Measurements from ENCODE around the gene PRKCA.

The PRKCA gene

DNA sequence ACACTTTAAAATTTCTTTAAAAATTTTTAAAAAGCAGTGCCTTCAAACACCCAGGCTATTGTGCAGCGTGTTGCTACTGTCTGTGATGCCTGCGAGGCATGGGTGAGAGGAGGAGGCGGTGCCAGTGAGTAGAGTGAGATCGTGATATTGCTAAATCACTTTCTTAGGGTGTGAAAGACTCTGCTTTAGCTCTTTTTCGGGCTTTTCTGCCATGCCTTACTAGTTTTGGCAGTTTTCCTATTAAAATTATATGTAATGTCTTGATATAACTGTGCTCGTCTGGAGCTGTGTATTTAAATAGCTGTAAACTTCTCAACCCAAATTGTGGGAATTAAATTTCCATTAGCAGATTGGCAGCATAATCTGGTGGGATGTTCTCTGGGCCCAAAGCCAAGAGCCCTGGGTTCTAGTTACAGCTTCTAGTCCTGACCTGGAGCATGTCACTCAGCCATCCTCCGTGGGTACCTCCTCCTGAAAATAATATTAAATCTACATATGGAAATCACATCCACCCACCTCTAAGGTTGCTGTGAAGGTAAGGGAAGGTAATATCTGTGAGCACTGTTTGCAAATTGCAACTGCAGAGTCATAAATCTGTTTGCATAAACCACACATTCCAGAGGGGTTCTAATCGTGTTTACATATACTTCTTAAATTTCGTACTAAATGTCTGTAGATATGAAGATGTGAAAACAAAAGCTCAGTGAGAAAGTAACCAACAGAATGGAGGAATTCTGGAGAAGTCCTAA lies 268.2 kb downstream of the PRKCA start:
- ATAC-seq (no peak), DNase-seq (no peak)
- H3K4me3 Mint-ChIP-seq = no peak overlapping the region
- H3K9me3 Mint-ChIP-seq = no peaks in the 10 kb centered on the region
- peaks cover 35% of the 10 kb centered on the region for H3K4me1 Mint-ChIP-seq
- no peak overlapping the region for H3K27ac Mint-ChIP-seq
- H3K27me3 Mint-ChIP-seq = no peaks in the 10 kb centered on the region

DNA sequence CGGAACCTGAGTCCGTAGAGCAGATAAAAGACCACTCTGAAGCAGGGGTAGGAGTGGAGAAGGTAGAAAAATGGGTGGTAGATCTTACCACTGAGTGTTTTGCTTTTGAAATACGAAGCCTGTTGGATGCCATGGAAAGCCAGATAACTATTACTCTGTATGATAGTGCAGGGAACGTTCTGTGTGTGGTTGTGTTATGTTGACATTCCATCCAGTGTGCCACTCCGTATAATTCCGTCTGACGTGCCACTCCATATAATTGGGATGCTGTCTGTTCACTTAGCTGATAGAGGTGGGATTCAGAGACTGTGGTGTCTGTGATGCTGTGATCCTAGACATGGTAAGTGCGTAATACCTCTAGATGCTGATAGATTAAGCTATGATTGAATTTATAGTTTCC lies 269.3 kb downstream of the PRKCA start:
- no peaks in the 10 kb centered on the region for H3K9me3 Mint-ChIP-seq
- H3K4me1 Mint-ChIP-seq = peaks cover 26% of the 10 kb centered on the region
- no peak for DNase-seq
- no peak for ATAC-seq
- H3K4me3 Mint-ChIP-seq = no peak overlapping the region
- no peaks in the 10 kb centered on the region for H3K27me3 Mint-ChIP-seq
- H3K27ac Mint-ChIP-seq = peak overlapping the region in 1 of 2 donors; percentile 42

- ATAC-seq = no peak
- Mint-ChIP-seq H3K9me3 (no peaks in the 10 kb centered on the region), H3K27me3 (no peaks in the 10 kb centered on the region), H3K4me1 (peaks cover 23% of the 10 kb centered on the region), H3K4me3 (no peak overlapping the region), H3K27ac (no peak overlapping the region)
- DNase-seq = no peak
Observed at GRCh38 chr17:66573078-66573477, 270.7 kb downstream of the PRKCA start.

DNA sequence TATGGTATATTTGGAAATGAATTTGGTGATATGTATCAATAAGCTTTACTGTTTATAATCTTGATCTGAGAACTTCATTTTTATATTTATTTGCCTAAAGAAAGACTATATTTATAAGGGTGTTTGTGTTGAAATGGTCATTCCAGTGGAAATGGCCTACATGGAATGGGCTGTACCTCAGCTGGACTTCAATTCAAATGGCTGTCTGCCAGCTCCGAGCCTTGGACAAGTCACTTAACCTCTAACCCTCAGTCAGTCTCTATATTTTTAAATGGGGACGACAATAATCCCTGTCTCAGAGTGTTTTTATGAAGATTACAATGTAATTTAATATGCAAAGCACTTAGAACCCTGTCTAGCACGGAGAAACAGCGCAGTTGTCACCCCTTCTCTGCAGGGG lies 271.7 kb downstream of the PRKCA start:
- H3K9me3 Mint-ChIP-seq = peaks cover 0 to 4% of the 10 kb centered on the region in 2 donors
- H3K27ac Mint-ChIP-seq = no peak overlapping the region

DNA sequence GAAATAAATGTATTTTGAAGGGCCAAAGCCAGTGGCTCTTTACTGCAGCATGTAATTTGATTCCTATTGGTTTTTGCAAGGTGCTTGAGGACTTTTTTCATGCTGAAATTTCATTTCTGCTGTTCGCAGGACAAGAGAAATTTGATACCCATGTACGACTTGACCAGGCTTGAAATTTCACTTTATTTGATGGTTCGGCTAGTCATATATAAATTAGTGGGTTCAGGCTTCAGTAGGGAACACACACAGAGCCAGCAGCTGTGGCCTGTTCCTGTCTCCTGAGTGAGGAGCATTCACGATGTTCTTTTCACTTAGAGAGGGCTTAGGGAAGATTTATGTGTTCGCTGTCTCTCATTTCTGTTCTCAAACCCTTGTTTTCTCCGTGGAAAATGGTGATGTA lies 274.1 kb downstream of the PRKCA start:
- DNase-seq = no peak
- ATAC-seq = no peak
- H3K9me3 Mint-ChIP-seq = peaks cover 0 to 10% of the 10 kb centered on the region in 2 donors
- H3K27ac Mint-ChIP-seq = peak overlapping the region in 1 of 2 donors; percentile 34
- H3K4me3 Mint-ChIP-seq = no peak overlapping the region
- no peaks in the 10 kb centered on the region for H3K27me3 Mint-ChIP-seq
- H3K4me1 Mint-ChIP-seq = peaks cover 33% of the 10 kb centered on the region

More for the DNA sequence above, 271.7 kb downstream of the PRKCA start:
- Mint-ChIP-seq H3K4me1 (peaks cover 29% of the 10 kb centered on the region), H3K27me3 (no peaks in the 10 kb centered on the region), H3K4me3 (no peak overlapping the region)
- ATAC-seq = no peak
- DNase-seq = no peak

DNA sequence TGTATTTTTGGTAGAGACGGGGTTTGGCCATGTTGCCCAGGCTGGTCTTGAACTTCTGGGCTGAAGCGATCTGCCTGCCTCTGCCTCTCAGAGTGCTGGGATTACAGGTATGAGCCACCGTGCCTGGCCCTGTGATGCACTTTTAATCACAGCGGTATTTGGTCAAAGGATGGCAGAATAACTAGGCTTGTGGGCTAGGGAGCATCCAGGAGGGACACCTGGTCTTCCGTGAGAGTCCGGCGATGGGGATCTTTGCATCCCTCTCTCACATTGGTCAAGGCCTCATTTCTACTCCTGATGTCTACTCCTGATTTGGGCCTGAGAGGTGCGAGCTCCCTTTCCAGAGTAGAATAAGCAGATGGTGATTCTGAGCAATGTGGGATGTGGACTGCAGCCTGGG lies 274.6 kb downstream of the PRKCA start:
- no peak for ATAC-seq
- Mint-ChIP-seq H3K27ac (peak overlapping the region in 1 of 2 donors; percentile 81), H3K27me3 (no peaks in the 10 kb centered on the region), H3K4me1 (peaks cover 35% of the 10 kb centered on the region), H3K4me3 (no peak overlapping the region), H3K9me3 (peaks cover 5 to 13% of the 10 kb centered on the region in 2 donors)
- DNase-seq = no peak

- Mint-ChIP-seq H3K4me3 (no peak overlapping the region), H3K27ac (peak overlapping the region in 1 of 2 donors; percentile 69), H3K27me3 (no peaks in the 10 kb centered on the region), H3K9me3 (peaks cover 12 to 19% of the 10 kb centered on the region in 2 donors), H3K4me1 (peaks cover 39% of the 10 kb centered on the region)
- DNase-seq = no peak
- no peak for ATAC-seq
Observed at GRCh38 chr17:66578781-66579489, 276.5 kb downstream of the PRKCA start.

- H3K4me3 Mint-ChIP-seq = no peak overlapping the region
- H3K9me3 Mint-ChIP-seq = peaks cover 12 to 19% of the 10 kb centered on the region in 2 donors
- no peak for DNase-seq
- H3K27ac Mint-ChIP-seq = peak overlapping the region; percentile 11 to 69
- H3K27me3 Mint-ChIP-seq = no peaks in the 10 kb centered on the region
- ATAC-seq = no peak
- H3K4me1 Mint-ChIP-seq = peaks cover 42% of the 10 kb centered on the region
Observed at GRCh38 chr17:66579556-66579955, 277.1 kb downstream of the PRKCA start.

GRCh38 chr17:66580184-66580955 lies 278.0 kb downstream of the PRKCA start:
- no peak for DNase-seq
- H3K4me3 Mint-ChIP-seq = no peak overlapping the region
- H3K27ac Mint-ChIP-seq = no peak overlapping the region

GRCh38 chr17:66580956-66581391 lies 278.6 kb downstream of the PRKCA start:
- H3K27ac Mint-ChIP-seq = no peak overlapping the region
- ATAC-seq (no peak), DNase-seq (no peak)
- H3K9me3 Mint-ChIP-seq = peaks cover 12 to 19% of the 10 kb centered on the region in 2 donors
- H3K4me3 Mint-ChIP-seq = no peak overlapping the region
- no peaks in the 10 kb centered on the region for H3K27me3 Mint-ChIP-seq
- peaks cover 54% of the 10 kb centered on the region for H3K4me1 Mint-ChIP-seq

More at GRCh38 chr17:66580184-66580955, 278.0 kb downstream of the PRKCA start:
- peaks cover 12 to 19% of the 10 kb centered on the region in 2 donors for H3K9me3 Mint-ChIP-seq
- H3K27me3 Mint-ChIP-seq = no peaks in the 10 kb centered on the region
- no peak for ATAC-seq
- peaks cover 48% of the 10 kb centered on the region for H3K4me1 Mint-ChIP-seq

GRCh38 chr17:66582373-66583111 lies 280.1 kb downstream of the PRKCA start:
- Mint-ChIP-seq H3K9me3 (peaks cover 12 to 19% of the 10 kb centered on the region in 2 donors), H3K4me1 (peaks cover 64% of the 10 kb centered on the region), H3K27me3 (no peaks in the 10 kb centered on the region), H3K27ac (no peak overlapping the region), H3K4me3 (no peak overlapping the region)
- DNase-seq (no peak), ATAC-seq (no peak)

- no peak overlapping the region for H3K4me3 Mint-ChIP-seq
- H3K9me3 Mint-ChIP-seq = peaks cover 12 to 19% of the 10 kb centered on the region in 2 donors
- DNase-seq (no peak), ATAC-seq (no peak)
- H3K27ac Mint-ChIP-seq = no peak overlapping the region
- no peaks in the 10 kb centered on the region for H3K27me3 Mint-ChIP-seq
- H3K4me1 Mint-ChIP-seq = peaks cover 61% of the 10 kb centered on the region
Observed at GRCh38 chr17:66583112-66583748, 280.8 kb downstream of the PRKCA start.

DNA sequence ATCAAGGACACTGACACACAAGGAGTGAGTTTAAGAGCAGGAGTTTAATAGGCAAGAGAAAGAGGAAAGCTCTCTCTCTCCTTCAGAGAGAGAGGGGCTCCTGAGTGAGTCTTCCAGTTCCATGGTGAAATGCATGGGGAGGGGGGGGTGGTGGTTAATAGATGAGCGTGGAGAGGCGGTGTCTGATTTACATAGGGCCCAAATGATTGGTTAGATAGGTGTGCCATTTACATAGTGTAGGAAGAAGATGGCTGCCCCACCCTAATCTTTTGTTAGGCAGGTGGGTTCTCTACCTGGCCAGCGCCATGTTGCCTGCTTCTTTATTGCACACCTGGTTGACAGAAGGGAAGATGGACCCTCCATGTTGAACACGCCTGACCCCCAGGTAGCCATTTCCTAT lies 282.5 kb downstream of the PRKCA start:
- no peaks in the 10 kb centered on the region for H3K27me3 Mint-ChIP-seq
- H3K27ac Mint-ChIP-seq = peak overlapping the region in 1 of 2 donors; percentile 3
- no peak for DNase-seq
- no peak for ATAC-seq
- H3K4me3 Mint-ChIP-seq = no peak overlapping the region
- peaks cover 59% of the 10 kb centered on the region for H3K4me1 Mint-ChIP-seq
- peaks cover 9 to 12% of the 10 kb centered on the region in 2 donors for H3K9me3 Mint-ChIP-seq

DNA sequence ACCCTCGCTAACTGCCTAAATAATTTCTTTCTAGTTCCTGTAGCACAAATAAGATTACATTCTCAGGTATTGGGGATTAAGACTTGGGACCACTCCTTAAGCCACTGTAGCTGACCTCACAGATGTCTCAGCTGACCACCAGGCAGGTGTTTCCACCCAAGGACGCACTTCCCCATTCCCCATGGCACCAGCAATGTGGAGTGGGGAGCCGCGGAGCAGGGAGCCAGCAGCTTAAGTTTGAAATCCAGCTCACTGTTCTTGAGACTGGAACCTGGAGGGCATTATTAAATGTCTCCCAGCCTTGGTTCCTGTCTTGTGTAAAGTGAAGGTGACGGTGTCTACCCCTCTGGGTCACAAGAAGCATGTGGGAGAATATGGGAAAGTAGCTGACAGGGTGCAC lies 283.1 kb downstream of the PRKCA start:
- no peak for DNase-seq
- Mint-ChIP-seq H3K27ac (peak overlapping the region in 1 of 2 donors; percentile 29), H3K27me3 (no peaks in the 10 kb centered on the region), H3K9me3 (peaks cover 9 to 12% of the 10 kb centered on the region in 2 donors), H3K4me3 (no peak overlapping the region), H3K4me1 (peaks cover 63% of the 10 kb centered on the region)
- ATAC-seq = no peak

GRCh38 chr17:66589892-66590291 lies 287.5 kb downstream of the PRKCA start:
- Mint-ChIP-seq H3K9me3 (no peaks in the 10 kb centered on the region), H3K27ac (no peak overlapping the region), H3K4me1 (peaks cover 51% of the 10 kb centered on the region), H3K27me3 (no peaks in the 10 kb centered on the region), H3K4me3 (no peak overlapping the region)
- DNase-seq (no peak), ATAC-seq (no peak)

All from stimulated activated naive CD8-positive, alpha-beta T cell treated with anti-CD3 and anti-CD28 coated beads, Interleukin-15, amount 100 ng/mL, for 72 hours (primary cell).